NCI-H1092 treated with DMSO at 0.1 percent for 48 hours (cell line): ENCODE measurements around the gene CTBP2.

Experiments used
- DNase-seq: peaks from one replicate; lab custom pipeline; 2025; lab: John Stamatoyannopoulos, UW

Gene CTBP2

DNA sequence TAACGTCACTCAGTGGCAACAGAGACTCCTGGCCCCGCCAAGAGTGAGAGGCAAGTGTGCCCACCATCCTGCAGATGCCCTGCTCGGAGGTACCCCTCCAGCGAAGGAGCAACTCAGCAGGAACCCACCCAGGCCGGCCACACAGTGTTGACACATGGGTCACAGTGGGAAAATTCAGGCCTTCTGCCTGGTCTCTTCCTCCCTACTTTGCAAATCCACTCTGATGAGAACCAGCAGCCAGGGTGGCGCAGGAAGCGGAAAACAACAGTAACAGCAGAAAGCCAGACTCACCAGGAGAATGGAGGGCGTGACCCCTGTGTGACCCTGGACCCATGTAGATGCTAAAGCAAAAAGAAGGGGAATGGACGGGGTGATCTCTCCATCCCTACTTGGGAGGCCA, 53.8 kb downstream of the CTBP2 start:
- no peak for DNase-seq

DNA sequence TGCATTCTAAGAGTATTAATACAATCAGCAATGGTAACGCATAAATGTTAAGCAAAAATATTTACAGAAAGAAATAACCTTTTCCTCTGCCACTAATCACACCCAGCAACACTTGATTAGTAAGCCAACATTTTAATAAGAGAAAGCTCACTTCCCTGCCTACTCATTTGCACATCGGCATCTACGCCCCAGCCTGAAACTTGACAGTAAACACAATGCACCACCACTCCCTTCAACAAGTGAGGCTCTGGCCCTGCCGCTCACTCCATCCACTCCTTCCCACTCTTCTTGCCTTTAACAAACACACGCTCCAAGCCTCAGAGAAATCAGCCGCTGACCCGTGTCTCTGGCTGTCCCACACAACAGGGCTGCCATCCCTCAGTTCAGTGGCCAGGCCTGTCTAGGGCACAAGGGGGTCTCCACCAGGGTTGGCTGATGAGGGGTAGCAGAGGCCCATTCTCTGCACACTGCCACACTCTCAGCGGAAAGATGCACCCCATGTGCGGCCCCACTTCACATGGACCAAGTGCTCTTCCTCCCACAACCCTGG, 54.6 kb downstream of the CTBP2 start:
- no peak for DNase-seq

DNA sequence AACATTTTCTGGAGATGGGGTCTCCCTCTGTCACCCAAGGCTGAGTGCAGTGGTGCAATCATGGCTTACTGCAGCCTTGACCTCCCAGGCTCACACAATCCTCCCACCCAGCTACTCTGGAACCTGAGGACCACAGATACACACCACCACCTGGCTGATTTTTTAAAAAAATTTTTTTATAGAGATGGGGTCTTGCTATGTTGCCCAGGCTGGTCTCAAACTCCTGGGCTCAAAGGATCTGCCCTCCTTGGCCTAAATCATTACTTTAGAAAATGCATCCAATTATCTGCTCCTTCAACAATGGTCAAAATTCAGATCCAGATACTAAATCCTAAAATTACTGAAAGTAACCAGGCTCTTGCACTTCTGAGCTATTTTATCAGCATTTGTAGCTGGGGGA, 55.2 kb downstream of the CTBP2 start:
- no peak for DNase-seq

DNA sequence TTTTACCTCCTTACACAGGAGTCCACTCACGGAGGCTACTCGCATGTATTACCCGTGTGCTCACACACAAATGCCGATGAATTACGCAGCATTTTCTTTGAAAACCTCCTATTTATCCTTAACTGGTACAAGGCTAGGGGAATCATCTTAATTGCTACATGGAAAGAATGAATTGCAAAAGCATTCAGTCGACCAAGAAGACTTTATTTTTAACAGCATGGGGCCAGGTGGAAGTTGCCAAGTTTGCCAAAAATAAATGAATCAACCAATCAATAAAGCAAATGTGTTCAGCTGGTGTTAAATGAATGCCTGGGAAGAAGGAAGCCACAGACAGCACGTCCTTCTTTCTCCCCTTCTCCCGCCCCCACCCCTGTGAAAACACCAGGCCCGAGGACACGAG, 55.8 kb downstream of the CTBP2 start:
- DNase-seq = no peak

DNA sequence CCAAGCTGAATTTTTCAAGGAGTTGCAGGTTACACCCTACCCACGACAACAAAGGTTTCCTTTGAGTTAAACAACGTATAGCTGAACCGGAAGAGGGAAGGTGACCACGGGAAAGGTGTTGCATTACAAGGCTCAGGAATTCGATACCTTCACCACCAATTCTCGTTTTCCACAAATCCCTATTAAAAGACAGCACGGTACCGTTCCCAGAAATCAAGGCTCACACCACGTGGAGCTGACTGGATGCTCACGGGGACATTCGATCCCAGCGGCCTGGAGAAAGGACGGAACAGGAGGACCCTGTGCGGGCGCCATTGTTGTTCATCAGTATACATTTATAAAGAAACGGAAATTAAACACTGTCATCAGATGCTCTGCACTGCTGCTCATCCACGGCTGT, 56.4 kb downstream of the CTBP2 start:
- no peak for DNase-seq

DNA sequence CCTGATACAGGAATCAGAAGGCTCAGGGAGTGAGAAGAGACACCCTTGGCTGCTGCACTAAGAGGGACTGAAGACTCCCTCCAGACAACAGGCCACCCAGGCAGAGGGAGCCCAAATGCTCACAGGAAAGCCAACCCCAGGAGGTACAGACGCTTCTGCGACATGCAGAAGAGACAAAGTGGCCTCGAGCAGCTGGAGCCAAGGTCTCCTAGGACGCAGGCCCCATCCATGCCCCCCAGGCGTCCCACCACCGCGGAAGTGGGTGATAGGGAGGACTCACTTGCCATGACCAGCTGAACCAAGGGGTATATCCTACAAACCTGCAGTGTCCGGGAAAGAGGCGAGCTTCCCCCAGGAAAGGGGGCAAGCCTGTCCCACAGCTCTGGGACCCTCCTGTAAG, 56.9 kb downstream of the CTBP2 start:
- no peak for DNase-seq

DNA sequence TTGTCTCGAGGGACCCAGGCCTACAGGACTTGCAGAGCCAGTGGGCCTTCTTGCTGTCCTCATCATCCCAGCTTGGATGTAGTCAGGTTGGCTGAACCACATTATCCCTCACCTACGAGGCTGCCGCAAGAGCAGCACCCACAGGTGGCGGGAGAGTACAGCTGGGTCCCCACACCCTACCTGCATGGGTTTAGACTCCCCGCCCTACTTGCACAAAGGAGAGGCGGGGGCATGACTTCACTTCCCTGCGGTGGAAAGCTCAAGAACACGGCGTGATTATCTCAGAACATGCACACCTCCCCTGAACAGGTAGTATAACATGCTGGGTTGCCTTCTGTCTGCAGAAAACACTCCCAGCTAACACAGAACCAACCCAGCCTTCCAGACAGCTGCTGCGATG, 57.5 kb downstream of the CTBP2 start:
- no peak for DNase-seq

DNA sequence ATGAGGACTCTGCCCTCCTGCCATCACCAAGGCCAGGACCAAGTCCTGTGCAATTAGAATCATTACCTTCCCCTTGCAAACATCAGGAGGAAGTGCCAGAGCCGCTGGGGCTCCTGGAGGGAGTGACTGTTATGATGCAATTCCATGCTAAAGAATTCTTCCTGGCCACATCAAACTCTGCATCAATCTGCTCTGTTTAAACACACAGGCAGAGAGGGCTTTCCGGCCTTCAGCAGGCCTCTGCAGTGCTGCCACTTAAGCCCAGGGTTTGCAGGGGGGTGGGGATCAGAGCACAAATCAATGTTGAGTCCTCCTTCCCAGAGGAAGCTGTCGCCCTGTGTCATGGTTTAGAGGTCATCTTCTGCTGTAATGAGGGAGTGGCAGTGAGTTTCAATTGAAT, 58.1 kb downstream of the CTBP2 start:
- no peak for DNase-seq

DNA sequence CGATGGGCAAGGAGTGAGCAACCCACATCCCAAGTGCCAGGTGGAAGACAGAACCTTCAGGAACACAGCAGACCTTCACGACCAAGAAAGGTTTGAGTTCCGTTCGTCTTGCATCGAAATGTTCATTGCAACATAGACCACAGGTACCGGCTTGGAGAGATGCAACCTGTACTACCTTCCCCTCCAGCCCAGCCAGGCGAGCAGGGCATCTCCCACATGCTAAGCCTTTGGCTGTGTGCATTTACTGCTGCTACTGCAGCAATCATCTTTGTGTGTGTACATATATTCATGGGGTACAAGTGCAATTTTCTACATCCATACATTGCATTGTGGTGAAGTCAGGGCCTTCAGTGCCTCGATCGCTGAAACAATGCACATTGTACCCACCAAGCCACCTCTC, 58.8 kb downstream of the CTBP2 start:
- no peak for DNase-seq

DNA sequence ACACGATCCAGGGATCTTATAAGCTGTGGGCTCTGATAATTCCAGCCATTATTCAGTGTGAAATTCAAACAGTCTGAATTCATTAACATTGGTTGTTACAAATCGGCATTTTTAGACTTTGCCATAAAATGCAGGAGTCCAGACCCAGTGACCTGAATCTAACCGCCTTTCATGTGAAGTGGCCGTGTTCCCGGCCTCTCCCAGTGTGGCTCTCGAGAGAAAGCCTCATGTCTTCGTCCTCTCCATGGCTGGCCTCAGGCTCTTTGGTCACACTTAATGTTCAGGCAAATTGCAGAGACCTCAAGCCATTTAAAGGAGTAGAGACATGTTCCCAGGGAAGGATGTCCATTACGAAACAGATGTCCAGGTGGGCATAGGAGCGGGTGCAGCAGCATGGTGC, 59.3 kb downstream of the CTBP2 start:
- no peak for DNase-seq

DNA sequence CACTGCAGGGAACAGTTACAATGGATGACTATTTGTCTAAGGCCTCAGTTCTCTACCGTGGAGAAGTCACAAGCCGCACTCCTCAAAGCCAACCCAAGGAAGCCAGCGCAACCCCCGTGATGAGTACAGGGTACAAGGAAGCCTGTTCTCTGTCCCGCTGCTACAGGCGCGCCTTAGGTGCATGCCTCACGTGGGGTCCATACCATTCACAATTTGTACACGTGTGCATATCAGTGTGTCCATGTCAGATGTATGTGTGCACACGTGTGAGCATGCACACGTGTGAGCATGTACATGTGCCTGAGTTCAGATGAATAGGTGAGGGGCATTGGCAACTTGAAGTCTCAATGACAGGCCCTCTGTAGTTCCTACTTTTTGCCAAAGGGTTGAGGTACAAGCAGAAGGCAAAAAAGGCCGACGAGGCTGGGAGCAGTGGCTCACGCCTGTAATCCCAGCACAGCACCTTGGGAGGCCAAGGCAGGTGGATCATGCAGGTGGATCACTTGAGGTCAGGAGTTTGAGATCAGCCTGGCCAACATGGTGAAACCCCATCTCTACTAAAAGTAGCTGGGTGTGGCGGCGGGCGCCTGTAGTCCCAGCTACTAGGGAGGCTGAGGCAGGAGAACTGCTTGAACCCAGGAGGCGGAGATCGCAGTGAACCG, 62.8 kb downstream of the CTBP2 start:
- no peak for DNase-seq

DNA sequence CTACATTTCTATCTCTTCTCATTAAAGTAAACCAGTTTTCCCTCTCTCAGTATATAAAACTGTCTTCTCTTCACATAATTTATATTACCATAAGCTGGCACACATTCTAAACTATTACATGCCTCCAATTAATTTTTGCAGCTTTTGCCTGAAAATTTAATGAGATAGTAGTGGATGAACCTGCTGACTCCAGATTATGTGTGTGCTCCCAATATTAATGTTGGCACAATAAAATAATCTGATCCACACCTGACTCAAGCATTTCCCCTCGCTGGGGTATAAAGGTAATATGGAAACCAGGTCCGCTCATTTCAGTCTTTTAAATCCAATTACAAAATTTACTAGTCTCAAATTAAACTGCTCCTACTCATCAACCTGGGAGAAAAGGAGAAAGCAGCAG, 63.4 kb downstream of the CTBP2 start:
- DNase-seq = no peak

DNA sequence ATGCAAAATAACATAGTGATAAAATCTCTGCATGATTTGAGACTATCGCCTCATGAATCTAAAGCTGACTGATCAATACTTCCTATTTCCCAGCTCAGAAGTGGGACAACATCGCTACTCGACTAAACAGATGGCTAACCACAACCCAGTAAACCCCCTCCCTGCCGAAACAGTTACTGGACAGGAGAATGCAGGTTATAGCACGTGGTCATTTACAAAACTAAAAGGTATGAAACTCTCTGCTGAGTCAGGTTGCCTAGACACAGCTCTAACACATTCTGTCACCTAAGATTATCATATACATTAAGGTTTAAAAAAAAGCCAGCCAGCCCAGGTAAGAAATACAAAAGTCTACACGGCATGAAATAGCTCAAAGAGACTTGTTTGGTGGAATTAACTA, 64.0 kb downstream of the CTBP2 start:
- no peak for DNase-seq

DNA sequence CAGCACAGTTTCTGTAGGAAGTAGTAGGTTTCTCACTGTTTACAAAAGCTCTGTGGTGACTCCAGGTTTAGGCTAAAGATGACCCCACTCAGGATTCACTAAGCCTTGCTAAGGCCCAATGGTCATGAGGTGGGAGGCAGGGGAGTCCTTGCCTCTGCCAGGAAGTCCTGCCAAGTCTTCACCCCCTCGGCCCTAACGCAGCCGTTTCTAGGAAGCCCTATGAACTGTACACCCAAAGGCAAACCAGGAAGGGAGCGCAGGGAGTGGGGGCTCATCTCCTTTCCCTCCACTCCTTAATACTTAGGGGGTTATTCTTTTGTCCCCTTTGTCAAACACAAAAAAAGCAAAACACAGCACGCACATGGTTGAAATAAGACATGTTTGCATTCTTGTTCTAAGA, 64.6 kb downstream of the CTBP2 start:
- no peak for DNase-seq

DNA sequence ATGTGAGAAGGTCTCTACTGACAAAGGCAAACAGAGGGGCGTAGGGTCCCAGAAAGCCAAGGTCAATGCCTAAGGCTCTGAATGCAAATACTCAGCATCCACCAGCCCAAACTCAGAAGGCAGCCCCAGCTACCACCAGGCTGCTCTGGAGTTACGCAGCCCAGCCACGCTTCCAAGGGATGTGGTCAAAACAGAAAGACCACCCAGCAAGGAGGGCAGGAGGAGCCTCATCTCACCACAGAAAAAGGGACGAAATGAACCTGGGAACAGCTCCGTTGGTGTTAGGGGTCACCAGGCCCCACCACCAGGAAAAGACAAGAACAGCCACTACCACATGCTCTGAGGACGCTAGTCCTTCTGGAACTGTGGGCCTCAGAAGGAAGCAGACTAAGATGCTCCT, 65.1 kb downstream of the CTBP2 start:
- DNase-seq = no peak

DNA sequence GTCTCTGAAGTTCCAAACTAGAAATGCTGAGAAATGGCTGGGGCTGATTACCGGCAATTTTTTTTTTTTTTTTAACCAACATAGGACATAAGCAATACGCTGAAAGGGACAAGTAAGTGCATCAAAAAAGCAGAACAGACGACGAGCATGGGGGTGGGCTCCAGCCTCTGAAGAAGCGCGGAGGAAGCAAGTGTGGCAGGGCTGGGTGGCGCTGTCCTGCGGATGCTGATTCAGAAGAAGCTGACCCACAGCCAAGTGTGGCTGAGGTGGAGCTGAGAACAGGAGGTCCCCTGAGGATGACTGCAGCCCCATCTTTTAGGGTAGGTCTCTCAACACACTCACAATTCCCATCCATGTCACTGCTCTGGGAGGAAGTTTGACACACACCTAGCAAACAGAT, 65.6 kb downstream of the CTBP2 start:
- DNase-seq = no peak

DNA sequence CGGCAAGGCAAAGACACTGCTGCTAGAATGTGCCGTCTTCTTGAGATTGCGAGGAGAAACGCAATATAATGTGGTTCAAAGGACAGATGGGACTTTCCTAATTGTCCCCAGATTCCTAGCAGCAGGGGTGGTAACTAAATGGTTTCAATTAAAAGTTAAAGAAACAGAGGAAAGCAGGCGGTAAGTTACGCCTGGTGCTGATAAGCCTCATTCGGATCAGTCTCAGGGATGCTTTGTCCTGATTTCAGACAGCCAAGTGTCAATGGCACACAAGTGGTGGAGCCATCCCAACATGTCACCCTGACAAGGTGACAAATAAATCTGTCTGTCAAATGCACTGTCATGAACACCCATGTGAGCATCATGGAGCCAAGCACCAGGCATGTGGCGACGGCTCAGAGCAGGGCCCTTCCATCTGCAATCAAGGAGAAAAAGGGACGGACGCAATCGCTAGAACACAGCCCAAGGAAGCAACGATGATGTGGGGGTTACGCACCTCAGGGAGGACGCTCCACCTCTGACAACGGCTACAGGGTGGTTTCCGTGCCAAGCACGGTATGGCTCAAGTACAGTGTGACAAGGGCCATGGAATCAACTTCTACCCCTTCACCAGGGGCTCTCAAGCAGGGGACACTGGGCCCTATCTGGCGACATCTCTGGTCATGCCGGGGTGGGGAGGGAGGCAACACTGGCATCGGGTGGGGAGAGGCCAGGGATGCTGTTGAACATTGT, 66.2 kb downstream of the CTBP2 start:
- DNase-seq = no peak

DNA sequence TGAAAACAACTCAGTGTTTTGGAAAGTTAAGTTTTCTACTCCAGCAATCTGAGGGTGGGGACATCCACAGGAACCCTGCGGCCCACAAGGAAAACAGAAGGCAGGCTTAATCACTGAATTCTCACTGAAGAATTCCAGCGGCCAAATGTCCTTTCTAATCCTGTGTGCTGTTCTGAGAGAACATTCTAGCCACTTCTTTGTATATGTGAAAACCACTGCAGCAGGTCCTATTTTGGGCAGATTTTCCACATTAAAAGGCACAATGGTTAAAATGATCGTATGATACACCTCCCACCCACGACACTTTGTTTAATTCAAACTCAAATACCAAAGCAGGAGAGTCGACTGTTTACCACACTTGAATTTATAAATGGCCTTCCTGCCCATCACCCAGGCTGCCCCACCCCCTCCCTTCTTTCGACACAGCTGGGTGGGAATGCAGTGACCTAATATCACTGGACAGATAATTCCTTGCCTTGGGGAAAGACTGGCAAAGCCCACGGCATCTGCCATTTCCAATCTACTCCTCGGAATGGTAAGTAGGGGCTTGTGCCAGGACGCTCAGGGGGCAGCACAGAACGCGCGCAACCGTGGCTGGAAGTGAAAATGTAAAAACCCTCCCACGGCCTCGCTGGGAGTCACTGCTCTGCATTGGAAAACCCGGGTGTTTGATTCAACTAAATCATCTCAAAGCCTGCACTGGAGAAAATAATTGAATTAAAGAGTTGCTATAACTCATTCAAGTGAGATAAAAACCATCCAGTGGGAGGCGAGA, 67.0 kb downstream of the CTBP2 start:
- no peak for DNase-seq

DNA sequence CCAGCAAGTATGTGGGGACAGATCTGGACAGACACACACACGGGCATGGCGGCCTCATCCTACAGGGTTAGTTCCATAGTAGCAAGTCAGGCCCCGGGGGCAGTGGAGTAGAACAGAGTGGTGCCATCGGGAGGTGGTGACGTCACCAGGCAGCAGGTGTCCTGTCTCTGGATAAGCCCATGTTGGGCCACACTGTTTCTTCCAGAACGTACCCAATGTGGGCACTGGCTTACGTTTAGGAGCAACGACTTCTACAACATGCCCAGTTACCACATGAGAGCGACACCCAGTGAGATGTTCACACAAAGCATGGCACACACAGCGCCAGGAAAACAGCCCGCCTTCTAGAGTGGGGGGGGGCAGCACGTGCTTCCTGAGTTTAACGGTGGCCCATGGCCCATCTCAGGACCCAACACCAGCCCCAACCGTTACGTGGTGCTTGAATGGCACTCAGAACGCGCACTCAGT, 67.8 kb downstream of the CTBP2 start:
- no peak for DNase-seq

DNA sequence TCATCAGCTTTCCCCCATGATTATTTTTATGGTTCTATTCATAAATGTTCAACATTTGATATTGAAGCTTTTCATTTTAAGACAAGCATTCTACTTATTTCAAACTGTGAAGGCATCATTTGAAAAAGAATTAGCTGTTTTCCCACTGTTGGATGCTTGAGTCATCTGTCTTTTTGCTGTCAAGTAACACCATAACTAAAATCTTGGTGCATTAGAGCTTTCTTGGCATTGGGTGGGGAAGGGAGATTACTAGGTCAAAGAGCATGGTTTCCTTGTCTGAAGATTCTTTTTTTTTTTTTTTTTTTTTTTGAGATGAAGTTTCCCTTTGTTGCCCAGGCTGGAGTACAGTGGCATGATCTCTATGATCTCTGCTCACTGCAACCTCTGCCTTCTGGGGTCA, 68.5 kb downstream of the CTBP2 start:
- no peak for DNase-seq

DNA sequence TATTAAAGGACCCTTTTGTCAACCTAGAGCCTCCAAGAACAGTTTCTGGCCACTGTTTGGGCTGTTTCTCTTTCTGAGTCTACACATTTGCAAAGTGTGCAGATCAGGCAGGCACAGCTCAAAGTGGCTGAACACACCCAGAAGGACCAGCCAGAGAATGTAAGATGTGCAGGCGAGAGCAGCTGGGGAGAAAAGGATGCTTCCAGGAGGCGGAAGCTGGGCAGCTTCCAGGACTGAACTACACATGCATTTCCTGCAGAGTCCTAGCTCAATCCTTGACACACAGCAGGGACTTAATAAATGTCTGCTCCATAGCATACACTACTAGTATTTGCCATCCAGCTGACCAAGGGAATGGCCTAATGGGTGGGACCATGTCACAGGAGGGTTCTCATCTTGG, 70.9 kb downstream of the CTBP2 start:
- DNase-seq = no peak

DNA sequence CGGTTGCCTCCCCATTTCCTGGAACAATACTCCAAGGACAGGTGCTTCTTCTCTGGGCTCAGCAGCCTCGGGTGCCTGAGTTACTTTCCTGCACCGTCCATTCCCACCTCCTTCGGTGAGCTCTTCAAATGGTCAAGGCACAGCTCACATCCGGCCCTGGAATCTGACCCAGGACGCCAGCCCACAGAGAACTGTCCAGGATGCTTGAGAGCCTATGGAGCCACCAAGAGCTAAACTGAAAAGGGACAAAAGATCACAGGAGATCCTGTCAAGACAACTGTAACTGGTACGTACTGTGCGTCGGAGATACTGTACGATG, 72.5 kb downstream of the CTBP2 start:
- DNase-seq = no peak
